Activated naive CD4-positive, alpha-beta T cell treated with Interleukin-2 at 50 U/mL for 16 hours (primary cell): Measurements from ENCODE around the gene RICTOR.
"Not testable (repeated sequence)": the region's sequence is repeated elsewhere in the genome, so short reads cannot be mapped to it uniquely, and the experiment has no call there.

Experiments
- DNase-seq: peaks from one replicate; pipeline ENCODE4 v3.0.0-alpha.2; 2020

Gene RICTOR

GRCh38 chr5:39005566-39006232 lies 68.5 kb downstream of the RICTOR start:
- no peak for DNase-seq

GRCh38 chr5:39001683-39002082 lies 72.5 kb downstream of the RICTOR start:
- no peak for DNase-seq

- no peak for DNase-seq
Measured at GRCh38 chr5:38999037-38999436, 75.2 kb downstream of the RICTOR start.

- no peak for DNase-seq
Measured at GRCh38 chr5:38997591-38997990, 76.6 kb downstream of the RICTOR start.

- no peak for DNase-seq
Measured at GRCh38 chr5:38996123-38996522, 78.1 kb downstream of the RICTOR start.

GRCh38 chr5:38994324-38994927 lies 79.8 kb downstream of the RICTOR start:
- no peak for DNase-seq

GRCh38 chr5:38989974-38990719 lies 84.1 kb downstream of the RICTOR start:
- not testable (repeated sequence) for DNase-seq

GRCh38 chr5:38985909-38986452 lies 88.2 kb downstream of the RICTOR start:
- no peak for DNase-seq

GRCh38 chr5:38979535-38979934 lies 94.7 kb downstream of the RICTOR start:
- DNase-seq: no peak

GRCh38 chr5:38978036-38978435 lies 96.2 kb downstream of the RICTOR start:
- no peak for DNase-seq

- no peak for DNase-seq
Measured at GRCh38 chr5:38968665-38969064, 105.5 kb downstream of the RICTOR start.

- no peak for DNase-seq
Measured at GRCh38 chr5:38961691-38962090, 112.5 kb downstream of the RICTOR start.

- DNase-seq: no peak
Measured at GRCh38 chr5:38953426-38954012, 120.7 kb downstream of the RICTOR start.

- no peak for DNase-seq
Measured at GRCh38 chr5:38948501-38948900, 125.7 kb downstream of the RICTOR start.

GRCh38 chr5:38944282-38944681 lies 129.9 kb downstream of the RICTOR start:
- no peak for DNase-seq

GRCh38 chr5:38941912-38942311 lies 132.3 kb downstream of the RICTOR start:
- no peak for DNase-seq

- no peak for DNase-seq
Measured at GRCh38 chr5:38940230-38940858, 133.9 kb downstream of the RICTOR start.

- DNase-seq: no peak
Measured at GRCh38 chr5:38938973-38939372, 135.2 kb downstream of the RICTOR start.

- DNase-seq: no peak
Measured at GRCh38 chr5:38938424-38938823, 135.8 kb downstream of the RICTOR start.

GRCh38 chr5:38936269-38936668 lies 137.9 kb downstream of the RICTOR start:
- DNase-seq: no peak

- no peak for DNase-seq
Measured at GRCh38 chr5:38935437-38935836, 138.8 kb downstream of the RICTOR start.

GRCh38 chr5:38932854-38933408 lies 141.3 kb downstream of the RICTOR start:
- no peak for DNase-seq

- DNase-seq: no peak
Measured at GRCh38 chr5:38931731-38932130, 142.5 kb downstream of the RICTOR start.
